Testis (tissue), 3 donors: Measurements from ENCODE around the gene NCK2. TPM values are rescaled to one million over a fixed set of nuclear protein-coding genes. Genes with fewer than 3 reads are reported as not detected.

Source experiments
- DNase-seq: peaks from one replicate; pipeline ENCODE4 v3.0.0-alpha.2; 2019
- H3K27ac ChIP-seq, 2 donors: fragments of 200-600 bp; sonication (generic); one replicate each; pipeline ENCODE4 v1.5.1; 2019
- H3K27me3 ChIP-seq: fragments of 200-600 bp; sonication (generic); one replicate; pipeline ENCODE4 v1.5.1; 2019
- H3K36me3 ChIP-seq: fragments of 200-600 bp; sonication (generic); one replicate; pipeline ENCODE4 v1.5.1; 2017; ENCODE audit warnings: low read depth; ENCODE audit errors: missing control alignments
- H3K4me1 ChIP-seq: fragments of 200-600 bp; sonication (generic); one replicate; pipeline ENCODE4 v1.5.1; 2019
- H3K4me3 ChIP-seq, 2 donors: fragments of 200-600 bp; sonication (generic); one replicate each; pipeline ENCODE4 v1.5.1; 2017 to 2019
- H3K9me3 ChIP-seq: fragments of 200-600 bp; sonication (generic); one replicate; pipeline ENCODE4 v1.5.1; 2017
- CTCF ChIP-seq, 3 experiments: fragments of 450-650 bp in 2 of 3; fragments of 200-600 bp in 1 of 3; sonication (generic) in 1 of 3; IDR thresholded peaks; one replicate each; pipeline ENCODE4 v1.5.1; 2016 to 2019; ENCODE audit warnings: antibody characterized with exemption in 3 of 3, mild to moderate bottlenecking in 2 of 3, moderate library complexity in 1 of 3
- POLR2A ChIP-seq: fragments of 450-650 bp; IDR thresholded peaks from one replicate; pipeline ENCODE4 v1.6.1; 2017; ENCODE audit warnings: antibody characterized with exemption, mild to moderate bottlenecking, moderate library complexity
- WGBS, 2 donors: methylation state at CpG; one replicate each; pipeline ENCODE4 v1.1.5; 2018; 5-methylcytosine and 5-hydroxymethylcytosine counted together
- intact Hi-C: fragments of 100-400 bp; cut with DNase I; formaldehyde crosslinking; loops from one replicate; pipeline ENCODE4 v1.15.1; 2023; ENCODE audit warnings: low total_unique reads
- polyA plus RNA-seq: library from polyadenylated mRNA; stranded (reverse); fragments of 350-450 nt; fragmentation: Illumina TruSeq; extraction: RNeasy Lipid Tissue Mini Kit (QIAGEN cat#74804); gene quantifications from one replicate; pipeline ENCODE4 v1.2.3, GENCODE V29; 2014; ENCODE audit warnings: low read depth, low replicate concordance; ENCODE audit not compliant: insufficient read depth
- total RNA-seq, 2 donors: library from RNA; depleted of rRNA; stranded (reverse); fragments of >200 nt; gene quantifications; one replicate each; pipeline ENCODE4 v1.2.3, GENCODE V29; 2016

The NCK2 gene
- total and polyA plus RNA-seq, 3 donors from 2014 or later: 67.7 to 168 (median 105) TPM

DNA sequence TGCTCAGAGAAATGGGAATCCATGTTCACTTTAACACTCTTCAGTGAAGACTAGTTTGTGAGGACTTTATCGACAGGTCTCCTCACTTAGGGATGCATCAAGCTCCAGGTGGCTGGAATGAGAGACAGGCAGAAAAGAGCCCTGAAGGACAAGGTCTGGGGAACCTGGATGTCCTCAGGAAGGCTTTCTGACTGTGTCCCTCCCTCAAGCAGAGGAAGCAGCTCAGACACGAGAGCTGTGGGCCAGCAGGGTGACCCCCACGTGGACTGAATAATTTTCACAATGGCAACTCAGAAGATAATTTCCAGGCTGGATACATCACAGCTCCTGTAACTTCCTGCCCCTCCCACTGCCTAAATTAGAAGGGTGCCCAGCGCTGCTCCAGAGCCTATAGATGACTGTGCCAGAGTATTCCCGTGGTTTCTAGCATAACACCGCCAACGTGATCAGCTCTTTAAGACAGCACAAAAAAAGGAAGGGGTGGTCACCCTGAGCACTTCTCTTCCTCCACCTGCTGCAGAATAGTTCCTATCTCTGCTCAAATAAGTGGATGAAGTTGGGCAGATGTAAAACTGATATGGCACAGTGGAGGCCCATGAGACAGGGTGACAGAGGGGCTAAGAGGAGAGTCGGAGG lies 25.7 kb upstream of the NCK2 start:
- intact Hi-C loops: no loop called here
- no peaks in the 10 kb centered on the region for H3K36me3 ChIP-seq
- TF ChIP-seq POLR2A (no peak), CTCF (IDR thresholded peaks at IDR 0.05) (no peak)
- 68 to 74% methylated on average over 8 of the region's 8 CpGs for WGBS, 2 donors
- no peaks in the 10 kb centered on the region for H3K4me1 ChIP-seq
- H3K4me3 ChIP-seq: no peak overlapping the region
- H3K27ac ChIP-seq: no peak overlapping the region
- no peaks in the 10 kb centered on the region for H3K27me3 ChIP-seq
- H3K9me3 ChIP-seq: no peaks in the 10 kb centered on the region
- DNase-seq: no peak

- Histone ChIP-seq H3K4me3 (no peak overlapping the region), H3K36me3 (no peaks in the 10 kb centered on the region), H3K9me3 (no peaks in the 10 kb centered on the region), H3K27ac (no peak overlapping the region), H3K4me1 (no peaks in the 10 kb centered on the region), H3K27me3 (no peaks in the 10 kb centered on the region)
- DNase-seq: no peak
- intact Hi-C loops: no loop called here
- 82 to 95% methylated on average over 7 to 8 of the region's 8 CpGs for WGBS, 2 donors
- TF ChIP-seq CTCF (IDR thresholded peaks at IDR 0.05) (no peak), POLR2A (no peak)
Measured at GRCh38 chr2:105721991-105722511, 22.7 kb upstream of the NCK2 start.

- intact Hi-C loops: no loop called here
- Histone ChIP-seq H3K27ac (no peak overlapping the region), H3K36me3 (no peaks in the 10 kb centered on the region), H3K4me3 (no peak overlapping the region), H3K9me3 (no peaks in the 10 kb centered on the region), H3K4me1 (no peaks in the 10 kb centered on the region), H3K27me3 (no peaks in the 10 kb centered on the region)
- TF ChIP-seq CTCF (IDR thresholded peaks at IDR 0.05): no peak
- TF ChIP-seq POLR2A: no peak
- DNase-seq: no peak
- 93 to 95% methylated on average over 11 of the region's 11 CpGs for WGBS, 2 donors
Measured at GRCh38 chr2:105722726-105723297, 21.9 kb upstream of the NCK2 start.

- Histone ChIP-seq H3K4me1 (no peaks in the 10 kb centered on the region), H3K9me3 (no peaks in the 10 kb centered on the region), H3K27me3 (no peaks in the 10 kb centered on the region), H3K27ac (no peak overlapping the region), H3K4me3 (no peak overlapping the region), H3K36me3 (no peaks in the 10 kb centered on the region)
- TF ChIP-seq CTCF (IDR thresholded peaks at IDR 0.05): no peak
- no peak for TF ChIP-seq POLR2A
- 75 to 94% methylated on average over 3 of the region's 3 CpGs for WGBS, 2 donors
- intact Hi-C loops: no loop called here
- DNase-seq: no peak
Measured at GRCh38 chr2:105723431-105723830, 21.3 kb upstream of the NCK2 start.

- TF ChIP-seq CTCF (IDR thresholded peaks at IDR 0.05) (no peak), POLR2A (no peak)
- intact Hi-C loops: no loop called here
- H3K27ac ChIP-seq: no peak overlapping the region
Measured at GRCh38 chr2:105725388-105725787, 19.3 kb upstream of the NCK2 start.

More at GRCh38 chr2:105725388-105725787, 19.3 kb upstream of the NCK2 start:
- 73 to 85% methylated on average over 5 of the region's 5 CpGs for WGBS, 2 donors
- Histone ChIP-seq H3K36me3 (no peaks in the 10 kb centered on the region), H3K4me3 (no peak overlapping the region), H3K9me3 (no peaks in the 10 kb centered on the region), H3K27me3 (no peaks in the 10 kb centered on the region), H3K4me1 (no peaks in the 10 kb centered on the region)
- no peak for DNase-seq
